Hepatocyte (in vitro differentiated cells): ENCODE measurements around the gene NDST1. TPM values are rescaled to one million over a fixed set of nuclear protein-coding genes. Genes with fewer than 3 reads are reported as not detected.

Experiments
- DNase-seq: peaks from one replicate; pipeline ENCODE4 v3.0.0-alpha.2; 2016; ENCODE audit warnings: low spot score
- H2AFZ ChIP-seq: fragments of 200-600 bp; sonication (generic); 2 replicates; pipeline ENCODE4 v1.6.0; 2016; ENCODE audit warnings: antibody characterized with exemption, mild to moderate bottlenecking
- H3K27ac ChIP-seq: fragments of 200-600 bp; sonication (generic); 2 replicates; pipeline ENCODE4 v1.5.1; 2016; ENCODE audit warnings: mild to moderate bottlenecking
- H3K27me3 ChIP-seq: fragments of 200-600 bp; sonication (generic); 2 replicates; pipeline ENCODE4 v1.6.1; 2016
- H3K36me3 ChIP-seq: fragments of 200-600 bp; sonication (generic); replicated peaks from 2 replicates; pipeline ENCODE4 v1.5.1; 2016; ENCODE audit warnings: low read depth; ENCODE audit not compliant: insufficient read depth
- H3K4me1 ChIP-seq: fragments of 200-600 bp; sonication (generic); 2 replicates; pipeline ENCODE4 v1.5.1; 2016; ENCODE audit warnings: mild to moderate bottlenecking, moderate library complexity; ENCODE audit not compliant: insufficient read depth
- H3K4me2 ChIP-seq: fragments of 200-600 bp; sonication (generic); 2 replicates; pipeline ENCODE4 v1.6.0; 2016
- H3K4me3 ChIP-seq: fragments of 200-600 bp; sonication (generic); 2 replicates; pipeline ENCODE4 v1.5.1; 2016; ENCODE audit warnings: mild to moderate bottlenecking
- H3K79me2 ChIP-seq: fragments of 200-600 bp; sonication (generic); 2 replicates; pipeline ENCODE4 v1.6.0; 2017; ENCODE audit warnings: mild to moderate bottlenecking
- H3K9me2 ChIP-seq: fragments of 200-600 bp; sonication (generic); replicated peaks from 2 replicates; pipeline ENCODE4 v1.6.0; 2017; ENCODE audit warnings: mild to moderate bottlenecking; ENCODE audit not compliant: insufficient read depth
- H3K9me3 ChIP-seq: fragments of 200-600 bp; sonication (generic); 2 replicates; pipeline ENCODE4 v1.5.1; 2016; ENCODE audit warnings: low read depth, mild to moderate bottlenecking
- H4K20me1 ChIP-seq: fragments of 200-600 bp; sonication (generic); 2 replicates; pipeline ENCODE4 v1.6.0; 2016; ENCODE audit warnings: mild to moderate bottlenecking; ENCODE audit not compliant: insufficient read depth, poor library complexity, severe bottlenecking
- CTCF ChIP-seq: fragments of 200-600 bp; sonication (generic); IDR thresholded peaks from 2 replicates; pipeline ENCODE4 v1.5.1; 2016; ENCODE audit warnings: antibody characterized with exemption, mild to moderate bottlenecking; ENCODE audit not compliant: poor library complexity
- EZH2 ChIP-seq: fragments of 200-600 bp; sonication (generic); IDR thresholded peaks from 2 replicates; pipeline ENCODE4 v1.6.1; 2016; ENCODE audit warnings: antibody characterized with exemption, mild to moderate bottlenecking, borderline replicate concordance
- EZH2phosphoT487 ChIP-seq: fragments of 200-600 bp; sonication (generic); IDR thresholded peaks from one replicate; pipeline ENCODE4 v1.6.1; 2018; ENCODE audit warnings: antibody characterized with exemption, mild to moderate bottlenecking, low read depth, moderate library complexity; ENCODE audit not compliant: unreplicated experiment, severe bottlenecking
- WGBS: methylation state at CpG from one replicate; pipeline ENCODE4 v1.1.6; 2016; ENCODE audit warnings: low lambda C conversion rate; ENCODE audit errors: missing lambda C conversion rate; 5-methylcytosine and 5-hydroxymethylcytosine counted together
- polyA plus RNA-seq: library from polyadenylated mRNA; unstranded; fragments of >200 nt; fragmentation: Nextera tagmentation; extraction: Ambion mirVana; gene quantifications from 2 replicates; pipeline ENCODE4 v1.2.1, GENCODE V29; 2016
- total RNA-seq: library from RNA; depleted of rRNA; stranded (reverse); fragments of >200 nt; gene quantifications from 2 replicates; pipeline ENCODE4 v1.2.3, GENCODE V29; 2014

NDST1 gene
- total and polyA plus RNA-seq, 2 experiments from 2014 or later = 42.5 to 85.1 TPM

GRCh38 chr5:150544611-150545219, 36.8 kb downstream of the NDST1 start:
- DNase-seq = peak; percentile 83
- TF ChIP-seq CTCF (peak; percentile 63), EZH2 (no peak), EZH2phosphoT487 (no peak)

GRCh38 chr5:150545246-150545645, 37.3 kb downstream of the NDST1 start:
- H3K9me3 ChIP-seq = no peaks in the 10 kb centered on the region
- no peak overlapping the region for H3K4me2 ChIP-seq
- H3K79me2 ChIP-seq = peaks cover 3% of the 10 kb centered on the region
- WGBS = 97% methylated on average over 13 of the region's 13 CpGs
- H3K4me3 ChIP-seq = no peak overlapping the region
- H2AFZ ChIP-seq = no peak overlapping the region
- H3K36me3 ChIP-seq = no peaks in the 10 kb centered on the region
- no peak for TF ChIP-seq EZH2
- TF ChIP-seq EZH2phosphoT487 = no peak
- TF ChIP-seq CTCF = no peak
- H3K4me1 ChIP-seq = peaks cover 29% of the 10 kb centered on the region
- H4K20me1 ChIP-seq = no peaks in the 10 kb centered on the region
- DNase-seq = no peak
- no peaks in the 10 kb centered on the region for H3K9me2 ChIP-seq
- H3K27ac ChIP-seq = no peak overlapping the region
- H3K27me3 ChIP-seq = no peaks in the 10 kb centered on the region

More at GRCh38 chr5:150544611-150545219, 36.8 kb downstream of the NDST1 start:
- H3K79me2 ChIP-seq = peaks cover 3% of the 10 kb centered on the region
- H3K9me3 ChIP-seq = no peaks in the 10 kb centered on the region
- H3K4me1 ChIP-seq = peaks cover 29% of the 10 kb centered on the region
- peak overlapping the region; percentile 87 for H3K27ac ChIP-seq
- WGBS = 68% methylated on average over 8 of the region's 8 CpGs
- H3K4me2 ChIP-seq = no peak overlapping the region
- H3K36me3 ChIP-seq = no peaks in the 10 kb centered on the region
- H3K27me3 ChIP-seq = no peaks in the 10 kb centered on the region
- H3K9me2 ChIP-seq = no peaks in the 10 kb centered on the region
- no peaks in the 10 kb centered on the region for H4K20me1 ChIP-seq
- no peak overlapping the region for H3K4me3 ChIP-seq
- H2AFZ ChIP-seq = no peak overlapping the region

- Histone ChIP-seq H2AFZ (no peak overlapping the region), H3K27ac (no peak overlapping the region), H3K27me3 (no peaks in the 10 kb centered on the region), H3K79me2 (peaks cover 3% of the 10 kb centered on the region), H3K4me3 (no peak overlapping the region), H3K4me1 (peaks cover 12% of the 10 kb centered on the region), H3K36me3 (no peaks in the 10 kb centered on the region), H4K20me1 (no peaks in the 10 kb centered on the region), H3K4me2 (no peak overlapping the region), H3K9me3 (no peaks in the 10 kb centered on the region), H3K9me2 (no peaks in the 10 kb centered on the region)
- no peak for TF ChIP-seq EZH2
- no peak for TF ChIP-seq CTCF
- WGBS = 98% methylated on average over 15 of the region's 15 CpGs
- no peak for DNase-seq
Measured at GRCh38 chr5:150548123-150548522, 40.2 kb downstream of the NDST1 start.
